Osteocyte (in vitro differentiated cells): ENCODE results near the gene SLC28A1. TPM values are rescaled to one million over a fixed set of nuclear protein-coding genes. Genes with fewer than 3 reads are reported as not detected.
A peak's percentile ranks its signal among the peaks of the same experiment; 100 is the strongest.

ENCODE experiments used
- DNase-seq: peaks from one replicate; pipeline ENCODE4 v3.0.0; 2021; ENCODE audit warnings: mixed read lengths; ENCODE audit not compliant: unreplicated experiment; ENCODE audit errors: extremely low spot score
- H3K27ac Mint-ChIP-seq: one replicate; pipeline ENCODE4 v1.8.0; 2021; ENCODE audit warnings: mild to moderate bottlenecking, mixed read lengths; ENCODE audit not compliant: unreplicated experiment
- H3K27me3 Mint-ChIP-seq: one replicate; pipeline ENCODE4 v1.8.0; 2021; ENCODE audit warnings: mixed read lengths; ENCODE audit not compliant: unreplicated experiment
- H3K36me3 Mint-ChIP-seq: one replicate; pipeline ENCODE4 v1.8.0; 2021; ENCODE audit warnings: mixed read lengths; ENCODE audit not compliant: unreplicated experiment
- H3K4me1 Mint-ChIP-seq: one replicate; pipeline ENCODE4 v1.8.0; 2021; ENCODE audit warnings: mixed read lengths; ENCODE audit not compliant: unreplicated experiment
- H3K4me3 Mint-ChIP-seq: one replicate; pipeline ENCODE4 v1.8.0; 2021; ENCODE audit warnings: mild to moderate bottlenecking, moderate library complexity, mixed read lengths; ENCODE audit not compliant: unreplicated experiment
- H3K9me3 Mint-ChIP-seq: one replicate; pipeline ENCODE4 v1.8.0; 2021; ENCODE audit warnings: mixed read lengths; ENCODE audit not compliant: unreplicated experiment
- CTCF ChIP-seq: fragments of 200-600 bp; sonication (generic); IDR thresholded peaks from 2 replicates; pipeline ENCODE4 v1.5.0; 2021; ENCODE audit warnings: antibody characterized with exemption, mild to moderate bottlenecking, moderate library complexity
- total RNA-seq: library from RNA; stranded (reverse); gene quantifications from 2 replicates; pipeline ENCODE4 v1.2.1, GENCODE V29; 2021

Gene SLC28A1
- total RNA-seq, 1 donor from 2014 or later = not detected

GRCh38 chr15:84859651-84860050 lies 24.8 kb upstream of the SLC28A1 start:
- Mint-ChIP-seq H3K4me3 (no peak overlapping the region), H3K4me1 (no peaks in the 10 kb centered on the region), H3K27ac (no peak overlapping the region), H3K9me3 (no peaks in the 10 kb centered on the region), H3K36me3 (no peaks in the 10 kb centered on the region), H3K27me3 (peaks cover 2% of the 10 kb centered on the region)
- DNase-seq = no peak
- no peak for TF ChIP-seq CTCF

- H3K27ac Mint-ChIP-seq = no peak overlapping the region
- no peak for TF ChIP-seq CTCF
- no peaks in the 10 kb centered on the region for H3K9me3 Mint-ChIP-seq
Observed at GRCh38 chr15:84861781-84862180, 22.7 kb upstream of the SLC28A1 start.

GRCh38 chr15:84862214-84862975 lies 22.1 kb upstream of the SLC28A1 start:
- DNase-seq = no peak
- H3K9me3 Mint-ChIP-seq = no peaks in the 10 kb centered on the region
- H3K4me3 Mint-ChIP-seq = no peak overlapping the region
- peaks cover 2% of the 10 kb centered on the region for H3K27me3 Mint-ChIP-seq
- no peak for TF ChIP-seq CTCF
- H3K36me3 Mint-ChIP-seq = no peaks in the 10 kb centered on the region
- no peak overlapping the region for H3K27ac Mint-ChIP-seq
- no peaks in the 10 kb centered on the region for H3K4me1 Mint-ChIP-seq

More at GRCh38 chr15:84861781-84862180, 22.7 kb upstream of the SLC28A1 start:
- Mint-ChIP-seq H3K36me3 (no peaks in the 10 kb centered on the region), H3K4me1 (no peaks in the 10 kb centered on the region), H3K27me3 (peaks cover 2% of the 10 kb centered on the region), H3K4me3 (no peak overlapping the region)
- DNase-seq = no peak

- Mint-ChIP-seq H3K27me3 (peaks cover 2% of the 10 kb centered on the region), H3K4me3 (no peak overlapping the region), H3K36me3 (no peaks in the 10 kb centered on the region), H3K4me1 (no peaks in the 10 kb centered on the region), H3K27ac (no peak overlapping the region), H3K9me3 (no peaks in the 10 kb centered on the region)
- peak; percentile 23 for TF ChIP-seq CTCF
- DNase-seq = no peak
Observed at GRCh38 chr15:84863565-84864443, 20.7 kb upstream of the SLC28A1 start.

- no peak for DNase-seq
- no peaks in the 10 kb centered on the region for H3K9me3 Mint-ChIP-seq
- no peaks in the 10 kb centered on the region for H3K4me1 Mint-ChIP-seq
- H3K27ac Mint-ChIP-seq = no peak overlapping the region
- H3K27me3 Mint-ChIP-seq = peaks cover 2% of the 10 kb centered on the region
- H3K36me3 Mint-ChIP-seq = no peaks in the 10 kb centered on the region
- no peak overlapping the region for H3K4me3 Mint-ChIP-seq
- TF ChIP-seq CTCF = no peak
Observed at GRCh38 chr15:84864444-84864795, 20.0 kb upstream of the SLC28A1 start.
